Frontal cortex (tissue), 4 donors: Measurements from ENCODE around the gene NAP1L4. TPM values are rescaled to one million over a fixed set of nuclear protein-coding genes. Genes with fewer than 3 reads are reported as not detected.

ENCODE experiments used
- DNase-seq, 2 donors: peaks; one replicate each; pipeline ENCODE4 v3.0.0; 2012; ENCODE audit warnings: low spot score in 2 of 2
- FAIRE-seq: peaks from 2 replicates; lab custom pipeline; 2012; peaks lifted over from hg19 to GRCh38; lab: Jason Lieb, UNC
- total RNA-seq: library from RNA; depleted of rRNA; stranded (reverse); fragments of >200 nt; gene quantifications from one replicate; pipeline ENCODE4 v1.2.3, GENCODE V29; 2014
- donor health status: control.
- donor health status: control.
- donor health status: control.

NAP1L4 gene
- total RNA-seq, 1 donor from 2014 or later: 245 TPM

DNA sequence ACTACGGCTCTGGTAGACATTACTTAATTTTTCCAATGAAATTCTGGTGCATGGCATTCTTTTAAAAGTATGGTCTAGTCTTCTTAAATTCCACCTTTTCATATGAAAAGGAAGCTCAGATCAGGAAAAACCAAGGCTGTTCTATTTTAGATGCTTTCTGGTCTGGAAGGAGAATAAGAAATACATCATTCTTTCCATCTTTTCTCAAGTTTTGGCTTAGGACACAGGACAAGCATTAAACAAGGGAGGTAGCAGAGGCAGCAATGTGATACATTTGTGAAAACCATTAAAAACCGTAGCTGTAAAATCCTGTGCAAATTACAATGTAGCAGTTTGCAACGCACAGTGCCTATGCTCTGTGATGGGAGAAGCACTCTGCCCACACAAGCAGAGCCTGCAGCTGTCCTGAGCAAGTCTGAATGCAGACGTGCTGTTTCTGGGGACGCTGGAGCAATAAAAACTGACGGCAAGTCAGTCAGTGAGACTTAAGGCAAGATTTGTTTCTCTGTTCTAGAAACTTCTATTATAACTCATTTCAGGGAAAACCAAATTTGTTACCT is 23.7 kb downstream of the NAP1L4 start:
- DNase-seq (no peak), FAIRE-seq (no peak)

- FAIRE-seq (no peak), DNase-seq (no peak)
Observed at GRCh38 chr11:2964782-2965181, 27.3 kb downstream of the NAP1L4 start.

- DNase-seq: no peak
- FAIRE-seq: no peak
Observed at GRCh38 chr11:2963761-2964160, 28.4 kb downstream of the NAP1L4 start.

GRCh38 chr11:2963112-2963754 is 28.9 kb downstream of the NAP1L4 start:
- FAIRE-seq (no peak), DNase-seq (no peak)

- FAIRE-seq (no peak), DNase-seq (no peak)
Observed at GRCh38 chr11:2961080-2961479, 31.0 kb downstream of the NAP1L4 start.

DNA sequence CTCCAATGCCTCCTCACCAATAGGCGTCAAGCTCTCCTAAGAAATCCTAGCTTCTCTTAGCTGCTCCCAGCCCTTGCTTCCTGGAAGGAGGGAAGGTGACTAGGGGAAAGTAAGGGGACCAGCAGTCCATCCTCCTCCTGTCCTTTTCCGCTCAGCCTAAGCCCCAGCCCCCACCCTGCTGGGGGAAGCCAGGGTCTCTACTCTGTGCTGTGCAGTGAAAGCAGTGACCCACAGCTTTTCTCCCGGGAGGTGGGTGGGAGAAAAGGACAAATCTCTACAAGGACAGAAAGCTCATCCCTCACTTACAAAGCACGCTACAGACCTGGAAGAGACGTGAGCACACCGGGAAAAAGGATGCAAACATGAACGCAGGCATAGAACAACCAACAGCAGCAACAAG is 32.0 kb downstream of the NAP1L4 start:
- DNase-seq: no peak
- no peak for FAIRE-seq

DNA sequence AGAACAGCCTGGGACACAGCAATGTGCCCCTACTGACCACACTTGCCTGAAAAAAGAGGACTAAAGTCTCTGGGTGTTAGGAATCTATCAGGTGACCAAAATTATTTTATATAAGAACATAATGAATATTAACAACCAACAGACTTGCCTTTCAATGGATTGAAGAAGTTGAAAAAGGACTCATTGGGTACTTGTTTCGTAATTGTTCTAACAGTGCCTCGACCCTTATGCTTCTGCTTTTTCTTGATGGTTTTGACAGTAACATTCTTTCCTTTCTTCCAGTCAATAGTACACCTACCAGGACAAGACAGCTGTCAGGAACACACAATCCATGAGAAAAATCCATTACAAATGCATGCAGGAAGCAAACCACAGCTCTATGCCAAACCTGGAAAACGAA is 33.9 kb downstream of the NAP1L4 start:
- no peak for FAIRE-seq
- no peak for DNase-seq

DNA sequence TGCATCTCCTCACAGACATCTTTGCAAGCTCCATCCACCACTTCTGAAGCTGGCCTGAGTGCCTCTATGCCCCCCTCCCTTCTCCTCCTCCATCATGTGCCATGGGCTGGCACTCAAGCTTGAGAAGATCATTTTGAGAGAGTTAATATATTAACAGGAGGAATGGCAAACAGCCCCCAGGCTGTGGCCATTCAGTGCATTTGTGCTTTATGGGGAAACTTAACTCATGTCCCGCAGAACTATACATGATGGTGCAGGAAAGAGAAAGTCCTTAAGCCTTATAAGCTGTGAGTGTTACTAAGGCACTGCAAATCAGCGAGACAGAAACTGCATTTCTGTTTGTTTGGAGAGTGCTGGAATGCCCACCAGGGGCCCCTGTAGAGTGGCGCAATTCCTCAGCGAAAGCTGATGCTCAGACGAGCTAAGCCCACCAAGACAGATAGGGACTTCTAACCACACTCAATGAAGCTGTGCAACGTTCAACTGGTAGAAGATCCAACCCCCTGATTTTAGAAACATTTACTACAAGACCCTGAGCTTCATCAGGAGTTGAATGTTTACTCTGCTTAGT is 36.1 kb downstream of the NAP1L4 start:
- DNase-seq: no peak
- no peak for FAIRE-seq

DNA sequence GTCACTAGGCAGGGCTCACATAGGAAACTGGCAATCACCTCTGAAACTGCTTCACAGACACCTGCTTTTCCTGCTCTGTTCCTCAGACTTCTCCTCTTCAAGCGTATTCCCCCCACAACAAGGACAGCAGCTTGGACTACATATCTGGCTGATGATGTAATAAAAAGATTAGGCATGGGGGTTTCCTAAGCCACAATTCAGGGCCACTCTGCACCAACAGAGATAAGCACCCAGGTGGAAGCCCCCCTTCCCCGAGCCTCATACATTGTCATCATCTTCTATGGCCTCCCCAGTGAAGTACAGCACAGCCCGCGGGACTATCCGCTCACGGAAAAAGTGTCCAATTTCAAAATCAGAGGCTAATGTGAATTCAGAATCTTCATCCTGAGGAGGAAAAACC is 37.9 kb downstream of the NAP1L4 start:
- DNase-seq (no peak), FAIRE-seq (no peak)

DNA sequence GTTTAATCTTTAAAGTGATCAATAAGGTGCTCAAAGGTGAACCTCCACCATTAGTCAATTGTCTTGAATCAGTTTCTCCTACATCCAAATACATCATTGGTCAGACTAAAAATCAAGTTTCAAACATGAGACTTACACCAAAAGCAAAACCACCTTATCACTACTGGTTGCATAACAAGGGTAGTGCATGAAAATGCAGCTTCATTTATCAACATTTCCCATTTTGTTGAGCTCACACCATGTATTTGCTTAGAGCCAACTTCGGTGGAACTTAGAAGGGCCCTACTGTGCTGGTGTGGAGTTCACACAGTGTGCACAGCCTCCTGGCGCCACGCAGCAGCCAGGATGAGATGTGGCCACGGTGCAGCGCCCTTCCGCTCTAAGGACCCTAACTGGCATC is 39.8 kb downstream of the NAP1L4 start:
- FAIRE-seq: no peak
- no peak for DNase-seq

GRCh38 chr11:2951231-2952110 is 40.7 kb downstream of the NAP1L4 start:
- no peak for FAIRE-seq
- no peak for DNase-seq

DNA sequence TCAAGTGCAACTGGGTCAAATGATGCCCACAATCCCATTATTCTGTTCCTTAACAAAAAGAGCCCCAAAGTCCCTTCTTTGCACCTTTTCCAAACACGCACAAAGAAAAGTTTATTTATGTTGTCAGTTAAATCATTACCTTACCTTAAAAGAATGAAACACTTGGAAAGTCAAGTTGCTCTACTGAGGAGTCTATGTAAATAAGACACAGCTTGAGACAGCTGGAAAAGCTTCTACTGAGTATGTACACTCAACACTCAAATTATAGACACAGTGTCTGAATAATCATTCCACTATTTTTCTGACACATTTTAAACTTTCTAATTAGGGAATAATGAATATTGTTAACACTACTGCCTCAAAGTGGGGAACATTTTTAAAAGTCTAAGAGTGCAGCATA is 41.3 kb downstream of the NAP1L4 start:
- DNase-seq: no peak
- FAIRE-seq: no peak

- FAIRE-seq: no peak
- DNase-seq: no peak
Observed at GRCh38 chr11:2949920-2950319, 42.2 kb downstream of the NAP1L4 start.

DNA sequence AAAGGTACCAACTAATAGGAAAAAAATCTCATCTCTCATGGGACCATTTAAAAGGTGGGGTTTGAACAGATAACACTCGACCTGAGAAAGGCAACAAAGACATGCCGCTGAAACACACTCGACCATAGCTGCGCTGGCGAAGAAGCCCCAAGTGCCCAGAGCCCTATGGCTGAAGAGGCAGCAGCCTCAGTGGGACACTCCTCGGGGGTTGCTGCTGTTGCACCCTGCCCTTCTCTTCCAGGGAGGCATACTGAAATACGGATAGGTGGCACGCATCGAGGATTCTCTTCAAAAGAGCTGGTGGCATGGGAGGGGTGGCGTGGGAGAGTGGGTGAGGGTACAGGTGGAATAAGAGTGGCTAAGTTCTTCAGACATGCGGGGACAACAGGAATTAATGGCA is 44.4 kb downstream of the NAP1L4 start:
- no peak for DNase-seq
- no peak for FAIRE-seq

GRCh38 chr11:2945757-2946287 is 46.3 kb downstream of the NAP1L4 start:
- FAIRE-seq: no peak
- DNase-seq: no peak

- peak; percentile 81 for FAIRE-seq
- peak; percentile 76 to 82 for DNase-seq
Observed at GRCh38 chr11:2945031-2945756, 46.9 kb downstream of the NAP1L4 start.

GRCh38 chr11:2944530-2944929 is 47.6 kb downstream of the NAP1L4 start:
- FAIRE-seq: no peak
- no peak for DNase-seq

- no peak for DNase-seq
- no peak for FAIRE-seq
Observed at GRCh38 chr11:2943711-2944118, 48.4 kb downstream of the NAP1L4 start.

DNA sequence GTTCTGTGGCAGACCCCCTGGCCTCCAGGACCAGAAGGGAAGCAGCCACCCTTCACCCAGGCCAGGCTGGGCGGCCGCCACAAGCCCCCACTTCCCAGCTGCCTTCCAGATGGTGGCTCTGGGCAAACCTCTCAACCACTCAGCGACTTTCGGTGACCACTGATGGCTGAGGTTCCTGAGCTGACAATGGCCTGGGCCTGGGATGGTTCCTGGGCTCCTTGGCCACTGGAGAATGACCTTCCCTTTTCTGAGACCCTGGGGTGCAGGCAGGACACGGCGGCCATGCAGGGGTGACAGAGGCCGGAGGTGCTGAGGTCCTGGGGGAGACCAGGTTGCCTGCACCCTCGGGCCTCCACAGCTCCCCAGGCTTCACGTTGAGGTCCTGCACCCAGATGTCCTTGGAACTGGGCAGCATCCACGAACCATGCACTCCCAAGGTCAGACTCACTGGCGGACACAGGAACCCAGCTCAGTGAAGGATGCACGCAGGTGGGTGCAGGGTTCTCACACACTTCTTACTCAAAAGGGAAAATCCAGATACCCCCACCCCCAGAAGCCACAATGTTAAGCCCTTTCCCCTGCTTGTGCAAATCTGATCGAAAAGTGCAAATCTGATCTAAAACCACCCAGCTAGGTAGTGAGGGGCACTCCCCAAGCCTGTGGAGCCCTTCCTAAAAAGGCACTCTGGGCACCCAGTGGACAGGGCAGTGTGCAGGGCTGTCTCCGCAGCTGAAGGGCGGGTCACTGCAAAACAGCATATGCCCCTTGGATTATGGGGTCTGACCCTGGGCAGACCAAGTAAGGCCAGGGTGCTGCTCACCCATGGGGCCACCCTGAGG is 49.0 kb downstream of the NAP1L4 start:
- FAIRE-seq (no peak), DNase-seq (no peak)
